ENCODE results near the gene CLIP2.

- TF ChIP-seq POLR2A (IDR thresholded peaks at IDR 0.05; ENCODE audit: low read depth, low read length) (no peak), TAF1 (IDR thresholded peaks at IDR 0.05; ENCODE audit: low read depth, low read length) (no peak), SPI1 (IDR thresholded peaks at IDR 0.05; ENCODE audit: low read depth, low read length) (no peak), POLR2AphosphoS5 (IDR thresholded peaks at IDR 0.05; ENCODE audit: low read depth, low read length) (no peak)
These were observed 67.5 kb downstream of the CLIP2 start for GRCh38 chr7:74356589-74357315.

Data from GM12891 (cell line).